Upper lobe of right lung (tissue), 1 donor: ENCODE measurements around the gene THAP12. TPM values are rescaled to one million over a fixed set of nuclear protein-coding genes. Genes with fewer than 3 reads are reported as not detected.
"Not testable (repeated sequence)": the region's sequence is repeated elsewhere in the genome, so short reads cannot be mapped to it uniquely, and the experiment has no call there.

ENCODE experiments used
- ATAC-seq: fragments of 200-7000 bp; cut with Tn5 transposase; one replicate; pipeline ENCODE4 v1.9.1; 2020; ENCODE audit warnings: mild to moderate bottlenecking, moderate library complexity
- DNase-seq: peaks from one replicate; pipeline ENCODE4 v3.0.0-alpha.2; 2020
- H3K27ac ChIP-seq: fragments of 200-600 bp; one replicate; pipeline ENCODE4 v1.8.0; 2022
- H3K27me3 ChIP-seq: fragments of 200-600 bp; one replicate; pipeline ENCODE4 v1.8.0; 2022; ENCODE audit warnings: mild to moderate bottlenecking
- H3K36me3 ChIP-seq: fragments of 200-600 bp; one replicate; pipeline ENCODE4 v1.8.0; 2022
- H3K4me1 ChIP-seq: fragments of 200-600 bp; one replicate; pipeline ENCODE4 v1.8.0; 2022
- H3K4me3 ChIP-seq: fragments of 200-600 bp; one replicate; pipeline ENCODE4 v1.8.0; 2022; ENCODE audit warnings: mild to moderate bottlenecking
- H3K9me3 ChIP-seq: fragments of 200-600 bp; one replicate; pipeline ENCODE4 v1.8.0; 2022
- intact Hi-C: fragments of 100-400 bp; cut with DNase I; formaldehyde crosslinking; loops from one replicate; pipeline ENCODE4 v1.11.0; 2022
- total RNA-seq: library from RNA; stranded (reverse); fragmentation: NEBNext Ultra II Directional; extraction: Animal tissue kit (Norgen Biotek cat#: 25700); gene quantifications from one replicate; pipeline ENCODE4 v1.2.1, GENCODE V29; 2021
- TF ChIP-seq, protein P1 (sequence below): fragments of 200-600 bp; IDR thresholded peaks from one replicate; pipeline ENCODE4 v1.8.0; 2022; ENCODE audit warnings: antibody characterized with exemption
- donor health status: DM: no; HTN: yes; CAD: no; lungs with severe emphysema.

THAP12 gene
- total RNA-seq, 1 donor from 2014 or later, result 36.8 TPM

GRCh38 chr11:76415073-76415472, 34.1 kb upstream of the THAP12 start:
- ATAC-seq, result no peak

GRCh38 chr11:76410851-76411357, 30.0 kb upstream of the THAP12 start:
- TF ChIP-seq, protein P1, sequence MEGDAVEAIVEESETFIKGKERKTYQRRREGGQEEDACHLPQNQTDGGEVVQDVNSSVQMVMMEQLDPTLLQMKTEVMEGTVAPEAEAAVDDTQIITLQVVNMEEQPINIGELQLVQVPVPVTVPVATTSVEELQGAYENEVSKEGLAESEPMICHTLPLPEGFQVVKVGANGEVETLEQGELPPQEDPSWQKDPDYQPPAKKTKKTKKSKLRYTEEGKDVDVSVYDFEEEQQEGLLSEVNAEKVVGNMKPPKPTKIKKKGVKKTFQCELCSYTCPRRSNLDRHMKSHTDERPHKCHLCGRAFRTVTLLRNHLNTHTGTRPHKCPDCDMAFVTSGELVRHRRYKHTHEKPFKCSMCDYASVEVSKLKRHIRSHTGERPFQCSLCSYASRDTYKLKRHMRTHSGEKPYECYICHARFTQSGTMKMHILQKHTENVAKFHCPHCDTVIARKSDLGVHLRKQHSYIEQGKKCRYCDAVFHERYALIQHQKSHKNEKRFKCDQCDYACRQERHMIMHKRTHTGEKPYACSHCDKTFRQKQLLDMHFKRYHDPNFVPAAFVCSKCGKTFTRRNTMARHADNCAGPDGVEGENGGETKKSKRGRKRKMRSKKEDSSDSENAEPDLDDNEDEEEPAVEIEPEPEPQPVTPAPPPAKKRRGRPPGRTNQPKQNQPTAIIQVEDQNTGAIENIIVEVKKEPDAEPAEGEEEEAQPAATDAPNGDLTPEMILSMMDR, result no peak
- intact Hi-C loops, result no loop called here
- DNase-seq (no peak), ATAC-seq (no peak)
- Histone ChIP-seq H3K4me1 (no peaks in the 10 kb centered on the region), H3K36me3 (no peaks in the 10 kb centered on the region), H3K27me3 (no peaks in the 10 kb centered on the region), H3K4me3 (no peak overlapping the region), H3K27ac (no peak overlapping the region), H3K9me3 (no peaks in the 10 kb centered on the region)

More at GRCh38 chr11:76415073-76415472, 34.1 kb upstream of the THAP12 start:
- TF ChIP-seq, protein P1, result no peak
- intact Hi-C loops, result no loop called here
- Histone ChIP-seq H3K36me3 (no peaks in the 10 kb centered on the region), H3K27ac (no peak overlapping the region), H3K27me3 (no peaks in the 10 kb centered on the region), H3K4me3 (no peak overlapping the region), H3K4me1 (no peaks in the 10 kb centered on the region), H3K9me3 (no peaks in the 10 kb centered on the region)
- no peak for DNase-seq

DNA sequence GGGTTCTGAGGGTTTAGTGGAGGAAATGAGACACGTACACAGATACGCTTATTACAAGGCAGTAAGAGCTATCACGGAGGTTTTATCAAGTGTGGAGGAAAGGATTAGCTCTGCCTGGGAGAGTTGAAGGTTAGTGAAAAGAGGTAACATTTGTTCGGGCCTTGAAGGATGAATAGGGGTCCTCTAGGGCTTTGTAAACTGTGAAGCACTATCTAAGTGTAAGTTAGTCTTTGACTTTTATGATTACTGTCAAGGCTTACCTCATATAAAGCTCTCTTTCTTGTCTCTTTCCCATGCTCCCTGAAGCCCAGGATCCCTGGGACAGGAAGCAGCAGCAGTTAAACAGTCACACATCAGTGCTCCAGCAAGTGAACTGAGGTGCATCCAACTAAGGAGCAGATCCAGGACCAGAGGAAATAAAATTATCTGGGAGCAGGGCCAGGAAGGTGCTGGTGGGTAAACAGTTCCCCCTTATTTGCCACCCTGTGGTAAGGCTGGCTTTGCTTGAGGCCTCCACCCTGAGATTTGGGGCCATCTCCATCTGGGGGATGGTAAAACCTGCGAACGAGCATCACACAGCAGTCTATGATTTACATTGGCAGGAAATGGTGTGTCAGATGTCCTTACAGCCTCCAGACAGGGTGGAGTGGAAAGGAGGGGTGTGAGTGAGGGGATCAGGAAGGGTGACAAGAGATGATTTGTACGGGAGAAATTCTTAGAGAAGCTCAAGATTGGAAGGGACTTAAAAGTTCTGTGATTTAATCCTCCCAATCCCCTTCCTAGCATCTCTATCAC, 27.4 kb upstream of the THAP12 start:
- ATAC-seq, result no peak
- intact Hi-C loops, result no loop called here
- Histone ChIP-seq H3K9me3 (no peaks in the 10 kb centered on the region), H3K36me3 (no peaks in the 10 kb centered on the region), H3K27ac (no peak overlapping the region), H3K27me3 (no peaks in the 10 kb centered on the region), H3K4me3 (no peak overlapping the region), H3K4me1 (no peaks in the 10 kb centered on the region)
- DNase-seq, result no peak
- TF ChIP-seq, protein P1, result no peak

- intact Hi-C loops, result no loop called here
- Histone ChIP-seq H3K4me1 (no peaks in the 10 kb centered on the region), H3K27ac (no peak overlapping the region), H3K36me3 (no peaks in the 10 kb centered on the region), H3K27me3 (no peaks in the 10 kb centered on the region), H3K4me3 (no peak overlapping the region), H3K9me3 (no peaks in the 10 kb centered on the region)
- DNase-seq, result no peak
- TF ChIP-seq, protein P1, result no peak
- no peak for ATAC-seq
Observed at GRCh38 chr11:76406359-76406758, 25.4 kb upstream of the THAP12 start.

DNA sequence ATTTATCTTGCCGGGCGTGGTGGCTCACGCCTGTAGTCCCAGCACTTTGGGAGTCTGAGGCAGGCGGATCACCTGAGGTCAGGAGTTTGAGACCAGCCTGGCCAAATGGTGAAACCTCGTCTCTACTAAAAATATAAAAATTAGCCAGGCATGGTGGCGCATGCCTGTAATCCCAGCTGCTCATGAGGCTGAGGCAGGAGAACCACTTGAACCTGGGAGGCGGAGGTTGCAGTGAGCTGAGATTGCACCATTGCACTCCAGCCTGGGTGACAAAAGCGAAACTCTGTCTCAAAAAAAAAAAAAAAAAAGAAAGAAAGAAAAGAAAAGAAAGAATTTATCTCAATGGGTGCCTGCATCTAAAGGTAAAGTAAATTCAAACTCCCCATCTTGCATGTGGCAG, 20.6 kb upstream of the THAP12 start:
- H3K4me1 ChIP-seq, H3K4me3 ChIP-seq, H3K36me3 ChIP-seq, H3K27ac ChIP-seq, H3K9me3 ChIP-seq, H3K27me3 ChIP-seq, ATAC-seq, intact Hi-C loops: not testable (repeated sequence)
- peak; percentile 65 for DNase-seq

- H3K9me3 ChIP-seq, result no peaks in the 10 kb centered on the region
- DNase-seq, result no peak
- intact Hi-C loops, result no loop called here
- no peaks in the 10 kb centered on the region for H3K36me3 ChIP-seq
- no peaks in the 10 kb centered on the region for H3K27me3 ChIP-seq
- no peak overlapping the region for H3K27ac ChIP-seq
- no peak for ATAC-seq
- TF ChIP-seq, protein P1, result no peak
- H3K4me1 ChIP-seq, result no peaks in the 10 kb centered on the region
- H3K4me3 ChIP-seq, result no peak overlapping the region
Observed at GRCh38 chr11:76400967-76401366, 20.0 kb upstream of the THAP12 start.
